Astrocyte of the spinal cord (primary cell): ENCODE measurements around the gene BMP6.
A peak's percentile ranks its signal among the peaks of the same experiment; 100 is the strongest.

Experiments used
- DNase-seq: peaks from one replicate; pipeline ENCODE4 v3.0.0; 2011; ENCODE audit warnings: low read depth, low spot score
- H3K4me3 ChIP-seq: 2 replicates; pipeline ENCODE4 v1.5.1; 2011; ENCODE audit warnings: low read depth, mild to moderate bottlenecking, low read length, moderate library complexity
- CTCF ChIP-seq: IDR thresholded peaks from 2 replicates; pipeline ENCODE4 v1.5.1; 2012; ENCODE audit warnings: low read depth, mild to moderate bottlenecking, low read length, inconsistent platforms
- in situ Hi-C: cut with HindIII; loops from 2 replicates; pipeline ENCODE4 v1.10.0; 2017; ENCODE audit warnings: low sequenced_read_pairs

Gene BMP6

GRCh38 chr6:7696061-7696460, 29.8 kb upstream of the BMP6 start:
- no peak for DNase-seq
- no peak for TF ChIP-seq CTCF
- no peak overlapping the region for H3K4me3 ChIP-seq
- in situ Hi-C loops, result no loop called here

DNA sequence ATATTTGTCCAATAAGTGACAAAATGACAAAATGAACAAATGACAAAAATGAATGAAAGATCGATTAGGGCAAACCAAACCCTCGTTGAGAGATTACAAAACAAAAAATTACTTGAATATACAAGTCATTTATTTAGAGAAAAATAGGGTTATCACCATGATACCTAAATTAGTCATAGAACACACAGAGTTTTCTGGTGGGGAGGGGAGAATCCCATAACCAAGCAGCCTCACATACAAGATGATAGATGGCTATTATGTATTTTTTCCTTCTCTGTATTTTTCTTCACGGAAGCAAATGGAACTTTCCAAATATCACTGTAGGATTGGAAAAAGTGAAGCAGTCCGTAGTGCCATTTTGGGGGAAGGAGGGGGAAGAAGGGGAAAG, 28.5 kb upstream of the BMP6 start:
- in situ Hi-C loops, result no loop called here
- TF ChIP-seq CTCF, result no peak
- H3K4me3 ChIP-seq, result no peak overlapping the region
- DNase-seq, result no peak

DNA sequence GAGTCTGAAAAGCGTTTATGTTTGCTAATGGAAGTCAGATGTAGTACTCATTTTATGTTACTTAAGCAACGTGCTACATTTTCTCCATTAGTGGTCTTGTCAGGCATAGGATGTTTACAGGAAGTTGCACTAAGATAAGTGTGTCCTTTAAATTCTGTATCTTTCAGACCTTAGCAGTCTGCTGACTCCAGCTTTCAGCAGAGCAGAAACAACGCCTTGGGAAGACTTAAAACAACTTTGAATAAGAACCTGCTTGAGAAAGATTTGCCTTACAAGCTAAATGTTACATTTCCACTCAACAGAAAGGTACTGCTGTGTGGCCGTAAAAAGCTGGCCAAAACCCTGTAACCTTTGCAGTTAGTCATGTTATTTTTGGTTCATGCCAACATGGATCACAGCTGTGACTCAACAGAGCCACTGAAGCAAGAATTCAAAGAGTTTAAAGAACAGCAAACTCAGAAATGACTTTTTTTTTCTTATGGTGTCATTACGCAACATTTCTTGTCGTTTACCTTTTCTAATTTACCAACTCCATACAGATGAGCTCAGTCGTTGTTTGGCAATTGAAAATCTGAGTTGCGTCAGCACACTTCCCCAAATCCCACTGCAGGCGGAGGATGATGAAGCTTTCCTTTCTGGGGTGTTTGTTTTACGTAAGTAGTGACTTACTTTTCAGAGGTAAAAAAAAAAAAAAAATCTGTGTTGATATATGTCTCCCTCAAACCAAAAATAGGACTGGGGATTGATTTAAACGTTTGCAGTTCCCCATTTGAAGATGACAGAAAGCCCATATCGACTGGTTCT, 27.9 kb upstream of the BMP6 start:
- peak overlapping the region; percentile 7 for H3K4me3 ChIP-seq

DNA sequence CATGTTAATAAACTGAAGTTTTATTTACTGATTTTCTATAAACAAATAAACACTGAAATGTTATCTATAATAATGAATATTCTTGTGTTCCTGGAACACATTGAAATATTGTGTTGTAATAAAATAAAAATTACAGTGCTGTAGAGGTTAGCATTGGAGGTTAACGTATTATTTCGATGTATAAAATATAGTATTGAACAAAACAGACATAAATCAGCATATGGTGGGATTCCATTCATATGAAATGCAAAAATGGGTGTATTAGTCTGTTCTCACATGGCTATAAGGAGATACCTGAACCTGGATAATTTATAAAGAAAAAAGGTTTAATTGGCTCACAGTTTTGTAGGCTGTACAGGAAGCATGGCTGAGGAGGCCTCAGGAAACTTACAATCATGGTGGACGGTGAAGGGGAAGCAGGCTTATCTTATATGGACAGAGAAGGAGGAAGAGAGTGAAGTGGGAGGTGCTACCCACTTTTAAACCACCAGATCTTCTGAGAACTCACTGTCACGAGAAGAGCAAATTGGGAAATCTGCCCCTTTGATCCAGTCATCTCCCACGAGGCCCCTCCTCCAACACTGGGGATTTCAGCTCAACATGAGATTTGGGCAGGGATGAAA, 24.6 kb upstream of the BMP6 start:
- H3K4me3 ChIP-seq, result no peak overlapping the region
- TF ChIP-seq CTCF, result no peak
- in situ Hi-C loops, result no loop called here
- no peak for DNase-seq

More for the DNA sequence above, 27.9 kb upstream of the BMP6 start:
- no peak for TF ChIP-seq CTCF
- in situ Hi-C loops, result no loop called here
- peak; percentile 91 for DNase-seq

DNA sequence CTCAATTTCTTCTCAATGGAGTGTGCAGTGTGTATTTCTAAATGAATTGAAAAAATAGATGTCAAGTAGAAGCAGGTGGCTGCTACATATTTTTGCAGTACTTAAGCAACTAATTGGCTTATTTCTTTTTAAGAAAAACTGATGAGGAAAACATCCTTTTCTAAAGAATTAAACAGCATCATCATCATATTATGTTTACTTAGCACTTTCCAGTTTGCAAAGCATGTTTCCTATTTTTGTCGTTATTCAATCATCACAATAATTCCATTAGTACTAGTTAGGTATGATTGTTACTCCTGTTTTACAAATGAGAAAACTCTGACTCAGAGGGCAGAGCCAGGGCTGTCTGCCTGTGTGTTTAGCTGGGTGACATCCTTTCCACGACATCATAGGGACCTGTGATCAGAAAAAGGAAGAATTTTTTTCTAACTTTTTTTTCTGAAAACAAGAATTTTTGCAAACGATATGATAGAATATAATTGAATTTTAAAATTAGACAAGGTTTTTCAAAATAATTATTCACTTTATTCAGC, 22.7 kb upstream of the BMP6 start:
- DNase-seq, result no peak
- H3K4me3 ChIP-seq, result no peak overlapping the region
- in situ Hi-C loops, result no loop called here
- TF ChIP-seq CTCF, result no peak

GRCh38 chr6:7705483-7705882, 20.4 kb upstream of the BMP6 start:
- TF ChIP-seq CTCF, result no peak
- no peak for DNase-seq
- H3K4me3 ChIP-seq, result no peak overlapping the region
- in situ Hi-C loops, result no loop called here
